Measurements from ENCODE around the gene PRSS50.

PRSS50 gene

DNA sequence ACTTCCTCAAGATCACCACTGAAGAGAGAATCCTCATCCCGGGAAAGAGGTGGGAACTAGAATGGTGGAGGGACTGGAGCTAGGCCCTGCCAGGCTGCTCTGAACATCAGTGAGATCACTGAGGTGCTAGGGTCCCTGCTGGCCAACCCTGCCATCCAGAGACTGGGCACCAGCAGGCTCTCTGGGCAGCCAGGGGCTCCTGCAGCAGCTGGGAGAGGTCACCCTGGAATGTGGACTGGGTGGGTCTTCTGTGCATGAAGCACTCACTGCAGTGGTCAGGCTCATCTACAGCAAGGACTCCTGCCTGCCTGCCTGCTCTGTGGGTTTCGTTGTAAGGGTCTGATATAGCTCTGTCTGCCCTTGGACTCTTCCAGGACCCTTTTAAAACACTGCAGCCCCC is 49.1 kb downstream of the PRSS50 start:
- TF ChIP-seq, protein P1, sequence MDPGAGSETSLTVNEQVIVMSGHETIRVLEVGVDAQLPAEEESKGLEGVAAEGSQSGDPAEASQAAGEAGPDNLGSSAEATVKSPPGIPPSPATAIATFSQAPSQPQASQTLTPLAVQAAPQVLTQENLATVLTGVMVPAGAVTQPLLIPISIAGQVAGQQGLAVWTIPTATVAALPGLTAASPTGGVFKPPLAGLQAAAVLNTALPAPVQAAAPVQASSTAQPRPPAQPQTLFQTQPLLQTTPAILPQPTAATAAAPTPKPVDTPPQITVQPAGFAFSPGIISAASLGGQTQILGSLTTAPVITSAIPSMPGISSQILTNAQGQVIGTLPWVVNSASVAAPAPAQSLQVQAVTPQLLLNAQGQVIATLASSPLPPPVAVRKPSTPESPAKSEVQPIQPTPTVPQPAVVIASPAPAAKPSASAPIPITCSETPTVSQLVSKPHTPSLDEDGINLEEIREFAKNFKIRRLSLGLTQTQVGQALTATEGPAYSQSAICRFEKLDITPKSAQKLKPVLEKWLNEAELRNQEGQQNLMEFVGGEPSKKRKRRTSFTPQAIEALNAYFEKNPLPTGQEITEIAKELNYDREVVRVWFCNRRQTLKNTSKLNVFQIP (CRISPR knock-in tag; IDR thresholded peaks at IDR 0.05; ENCODE audit: borderline replicate concordance, low read depth): no peak
- TF ChIP-seq PPARA (CRISPR knock-in tag; IDR thresholded peaks at IDR 0.05; ENCODE audit: borderline replicate concordance): no peak
- TF ChIP-seq ISL1 (CRISPR knock-in tag; IDR thresholded peaks at IDR 0.05): no peak
- TF ChIP-seq TOX (CRISPR knock-in tag; IDR thresholded peaks at IDR 0.05; ENCODE audit: borderline replicate concordance): no peak
- TF ChIP-seq TCF4 (CRISPR knock-in tag; IDR thresholded peaks at IDR 0.05; ENCODE audit: borderline replicate concordance): no peak
- TF ChIP-seq ZFP30 (CRISPR knock-in tag; IDR thresholded peaks at IDR 0.05): no peak
- no peak for TF ChIP-seq GLIS3 (CRISPR knock-in tag; IDR thresholded peaks at IDR 0.05)
- TF ChIP-seq, protein P2, sequence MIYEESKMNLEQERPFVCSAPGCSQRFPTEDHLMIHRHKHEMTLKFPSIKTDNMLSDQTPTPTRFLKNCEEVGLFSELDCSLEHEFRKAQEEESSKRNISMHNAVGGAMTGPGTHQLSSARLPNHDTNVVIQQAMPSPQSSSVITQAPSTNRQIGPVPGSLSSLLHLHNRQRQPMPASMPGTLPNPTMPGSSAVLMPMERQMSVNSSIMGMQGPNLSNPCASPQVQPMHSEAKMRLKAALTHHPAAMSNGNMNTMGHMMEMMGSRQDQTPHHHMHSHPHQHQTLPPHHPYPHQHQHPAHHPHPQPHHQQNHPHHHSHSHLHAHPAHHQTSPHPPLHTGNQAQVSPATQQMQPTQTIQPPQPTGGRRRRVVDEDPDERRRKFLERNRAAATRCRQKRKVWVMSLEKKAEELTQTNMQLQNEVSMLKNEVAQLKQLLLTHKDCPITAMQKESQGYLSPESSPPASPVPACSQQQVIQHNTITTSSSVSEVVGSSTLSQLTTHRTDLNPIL (CRISPR knock-in tag; IDR thresholded peaks at IDR 0.05; ENCODE audit: low read depth): no peak
- TF ChIP-seq BACH2 (CRISPR knock-in tag; IDR thresholded peaks at IDR 0.05; ENCODE audit: borderline replicate concordance): no peak
- TF ChIP-seq, protein P3, sequence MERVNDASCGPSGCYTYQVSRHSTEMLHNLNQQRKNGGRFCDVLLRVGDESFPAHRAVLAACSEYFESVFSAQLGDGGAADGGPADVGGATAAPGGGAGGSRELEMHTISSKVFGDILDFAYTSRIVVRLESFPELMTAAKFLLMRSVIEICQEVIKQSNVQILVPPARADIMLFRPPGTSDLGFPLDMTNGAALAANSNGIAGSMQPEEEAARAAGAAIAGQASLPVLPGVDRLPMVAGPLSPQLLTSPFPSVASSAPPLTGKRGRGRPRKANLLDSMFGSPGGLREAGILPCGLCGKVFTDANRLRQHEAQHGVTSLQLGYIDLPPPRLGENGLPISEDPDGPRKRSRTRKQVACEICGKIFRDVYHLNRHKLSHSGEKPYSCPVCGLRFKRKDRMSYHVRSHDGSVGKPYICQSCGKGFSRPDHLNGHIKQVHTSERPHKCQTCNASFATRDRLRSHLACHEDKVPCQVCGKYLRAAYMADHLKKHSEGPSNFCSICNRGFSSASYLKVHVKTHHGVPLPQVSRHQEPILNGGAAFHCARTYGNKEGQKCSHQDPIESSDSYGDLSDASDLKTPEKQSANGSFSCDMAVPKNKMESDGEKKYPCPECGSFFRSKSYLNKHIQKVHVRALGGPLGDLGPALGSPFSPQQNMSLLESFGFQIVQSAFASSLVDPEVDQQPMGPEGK (CRISPR knock-in tag; IDR thresholded peaks at IDR 0.05; ENCODE audit: borderline replicate concordance): no peak
- TF ChIP-seq, protein P4, sequence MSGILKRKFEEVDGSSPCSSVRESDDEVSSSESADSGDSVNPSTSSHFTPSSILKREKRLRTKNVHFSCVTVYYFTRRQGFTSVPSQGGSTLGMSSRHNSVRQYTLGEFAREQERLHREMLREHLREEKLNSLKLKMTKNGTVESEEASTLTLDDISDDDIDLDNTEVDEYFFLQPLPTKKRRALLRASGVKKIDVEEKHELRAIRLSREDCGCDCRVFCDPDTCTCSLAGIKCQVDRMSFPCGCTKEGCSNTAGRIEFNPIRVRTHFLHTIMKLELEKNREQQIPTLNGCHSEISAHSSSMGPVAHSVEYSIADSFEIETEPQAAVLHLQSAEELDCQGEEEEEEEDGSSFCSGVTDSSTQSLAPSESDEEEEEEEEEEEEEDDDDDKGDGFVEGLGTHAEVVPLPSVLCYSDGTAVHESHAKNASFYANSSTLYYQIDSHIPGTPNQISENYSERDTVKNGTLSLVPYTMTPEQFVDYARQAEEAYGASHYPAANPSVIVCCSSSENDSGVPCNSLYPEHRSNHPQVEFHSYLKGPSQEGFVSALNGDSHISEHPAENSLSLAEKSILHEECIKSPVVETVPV (CRISPR knock-in tag; IDR thresholded peaks at IDR 0.05): no peak
- TF ChIP-seq ZC3H10 (CRISPR knock-in tag; IDR thresholded peaks at IDR 0.05): no peak
- TF ChIP-seq ESRRG (CRISPR knock-in tag; IDR thresholded peaks at IDR 0.05): no peak
- TF ChIP-seq, protein P5, sequence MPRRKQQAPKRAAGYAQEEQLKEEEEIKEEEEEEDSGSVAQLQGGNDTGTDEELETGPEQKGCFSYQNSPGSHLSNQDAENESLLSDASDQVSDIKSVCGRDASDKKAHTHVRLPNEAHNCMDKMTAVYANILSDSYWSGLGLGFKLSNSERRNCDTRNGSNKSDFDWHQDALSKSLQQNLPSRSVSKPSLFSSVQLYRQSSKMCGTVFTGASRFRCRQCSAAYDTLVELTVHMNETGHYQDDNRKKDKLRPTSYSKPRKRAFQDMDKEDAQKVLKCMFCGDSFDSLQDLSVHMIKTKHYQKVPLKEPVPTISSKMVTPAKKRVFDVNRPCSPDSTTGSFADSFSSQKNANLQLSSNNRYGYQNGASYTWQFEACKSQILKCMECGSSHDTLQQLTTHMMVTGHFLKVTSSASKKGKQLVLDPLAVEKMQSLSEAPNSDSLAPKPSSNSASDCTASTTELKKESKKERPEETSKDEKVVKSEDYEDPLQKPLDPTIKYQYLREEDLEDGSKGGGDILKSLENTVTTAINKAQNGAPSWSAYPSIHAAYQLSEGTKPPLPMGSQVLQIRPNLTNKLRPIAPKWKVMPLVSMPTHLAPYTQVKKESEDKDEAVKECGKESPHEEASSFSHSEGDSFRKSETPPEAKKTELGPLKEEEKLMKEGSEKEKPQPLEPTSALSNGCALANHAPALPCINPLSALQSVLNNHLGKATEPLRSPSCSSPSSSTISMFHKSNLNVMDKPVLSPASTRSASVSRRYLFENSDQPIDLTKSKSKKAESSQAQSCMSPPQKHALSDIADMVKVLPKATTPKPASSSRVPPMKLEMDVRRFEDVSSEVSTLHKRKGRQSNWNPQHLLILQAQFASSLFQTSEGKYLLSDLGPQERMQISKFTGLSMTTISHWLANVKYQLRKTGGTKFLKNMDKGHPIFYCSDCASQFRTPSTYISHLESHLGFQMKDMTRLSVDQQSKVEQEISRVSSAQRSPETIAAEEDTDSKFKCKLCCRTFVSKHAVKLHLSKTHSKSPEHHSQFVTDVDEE (CRISPR knock-in tag; IDR thresholded peaks at IDR 0.05): no peak
- TF ChIP-seq ZNF565 (CRISPR knock-in tag; conservative IDR thresholded peaks at IDR 0.05; ENCODE audit: low read depth): no peak
- TF ChIP-seq ZNF70 (CRISPR knock-in tag; IDR thresholded peaks at IDR 0.05): no peak
- no peak for ATAC-seq

DNA sequence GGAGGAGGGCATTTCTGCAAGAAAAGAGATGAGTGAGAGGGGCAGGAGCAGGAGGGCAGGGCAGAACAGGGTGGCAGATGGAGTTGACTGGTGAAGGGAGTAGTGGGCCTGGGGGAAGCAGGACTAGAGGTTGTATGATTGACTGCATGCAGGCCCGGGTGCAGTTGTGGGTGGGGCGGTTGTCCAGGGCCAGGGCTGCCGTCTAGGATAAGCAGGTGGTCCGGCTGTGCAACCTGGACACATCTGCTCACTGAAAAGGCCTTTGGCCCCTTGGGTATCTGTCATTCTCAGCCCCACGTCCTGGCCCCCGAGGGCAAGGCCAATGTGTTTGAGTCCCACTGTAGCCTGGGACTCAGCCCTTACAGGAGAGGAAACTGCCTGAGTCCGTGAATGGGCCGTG is 49.6 kb downstream of the PRSS50 start:
- no peak for ATAC-seq
- TF ChIP-seq, protein P3 (CRISPR knock-in tag; IDR thresholded peaks at IDR 0.05; ENCODE audit: borderline replicate concordance): no peak
- TF ChIP-seq, protein P5 (CRISPR knock-in tag; IDR thresholded peaks at IDR 0.05): no peak
- no peak for TF ChIP-seq ZNF565 (CRISPR knock-in tag; conservative IDR thresholded peaks at IDR 0.05; ENCODE audit: low read depth)
- TF ChIP-seq, protein P2 (CRISPR knock-in tag; IDR thresholded peaks at IDR 0.05; ENCODE audit: low read depth): no peak
- TF ChIP-seq ESRRG (CRISPR knock-in tag; IDR thresholded peaks at IDR 0.05): no peak
- TF ChIP-seq, protein P1 (CRISPR knock-in tag; IDR thresholded peaks at IDR 0.05; ENCODE audit: borderline replicate concordance, low read depth): no peak
- TF ChIP-seq SNAI2 (CRISPR knock-in tag; IDR thresholded peaks at IDR 0.05): no peak
- no peak for TF ChIP-seq TOX (CRISPR knock-in tag; IDR thresholded peaks at IDR 0.05; ENCODE audit: borderline replicate concordance)
- no peak for TF ChIP-seq CSDC2 (CRISPR knock-in tag; IDR thresholded peaks at IDR 0.05)
- TF ChIP-seq ZFP30 (CRISPR knock-in tag; IDR thresholded peaks at IDR 0.05): no peak
- TF ChIP-seq BACH2 (CRISPR knock-in tag; IDR thresholded peaks at IDR 0.05; ENCODE audit: borderline replicate concordance): no peak
- no peak for TF ChIP-seq ISL1 (CRISPR knock-in tag; IDR thresholded peaks at IDR 0.05)
- TF ChIP-seq TCF4 (CRISPR knock-in tag; IDR thresholded peaks at IDR 0.05; ENCODE audit: borderline replicate concordance): no peak
- no peak for TF ChIP-seq ARNTL (CRISPR knock-in tag; IDR thresholded peaks at IDR 0.05; ENCODE audit: borderline replicate concordance, low read depth)
- no peak for TF ChIP-seq ZNF8 (CRISPR knock-in tag; IDR thresholded peaks at IDR 0.05)
